H1 (cell line): ENCODE data around the gene MRC2. TPM values are rescaled to one million over a fixed set of nuclear protein-coding genes. Genes with fewer than 3 reads are reported as not detected.

ENCODE experiments used
- CTCF ChIA-PET: fragments of 300-600 bp; sonication (Branson Sonifier 250); formaldehyde crosslinking; loops from one replicate; lab custom pipeline; 2021; ENCODE audit not compliant: partially characterized antibody; lab: Charles Lee
- POLR2A ChIA-PET: fragments of 300-600 bp; sonication (Branson Sonifier 250); formaldehyde crosslinking; loops from one replicate; lab custom pipeline; 2021; ENCODE audit warnings: inconsistent platforms; ENCODE audit not compliant: partially characterized antibody; lab: Charles Lee
- DNase-seq, 2 experiments: peaks; one replicate each; pipeline versions ENCODE4 v3.0.0 to v3.0.0-alpha.2; 2010 to 2022; ENCODE audit warnings: low spot score in 2 of 2, low read depth in 1 of 2, mixed read lengths in 1 of 2
- FAIRE-seq: peaks from 2 replicates; lab custom pipeline; 2011; peaks lifted over from hg19 to GRCh38; lab: Jason Lieb, UNC
- H2AFZ ChIP-seq: 2 replicates; pipeline ENCODE4 v1.8.1; 2012; ENCODE audit warnings: low read length, inconsistent platforms
- H2AK5ac ChIP-seq: 2 replicates; pipeline ENCODE4 v1.6.1; 2013; ENCODE audit warnings: low read depth, low read length
- H2BK120ac ChIP-seq: replicated peaks from 2 replicates; pipeline ENCODE3; 2013; ENCODE audit warnings: low read depth, low read length, inconsistent platforms
- H2BK12ac ChIP-seq: 2 replicates; pipeline ENCODE4 v1.6.1; 2013; ENCODE audit warnings: low read depth, low read length
- H2BK15ac ChIP-seq: 2 replicates; pipeline ENCODE4 v1.6.1; 2013; ENCODE audit warnings: low read length
- H2BK20ac ChIP-seq: 2 replicates; pipeline ENCODE4 v1.6.1; 2013; ENCODE audit warnings: low read length
- H2BK5ac ChIP-seq: 2 replicates; pipeline ENCODE4 v1.6.1; 2013; ENCODE audit warnings: low read depth, low read length
- H3K14ac ChIP-seq: 2 replicates; pipeline ENCODE4 v1.6.1; 2013; ENCODE audit warnings: inconsistent platforms; ENCODE audit not compliant: insufficient read length
- H3K18ac ChIP-seq: 2 replicates; pipeline ENCODE4 v1.6.1; 2013; ENCODE audit warnings: low read length; ENCODE audit errors: extremely low read depth
- H3K23ac ChIP-seq: 2 replicates; pipeline ENCODE4 v1.6.1; 2013; ENCODE audit warnings: inconsistent platforms; ENCODE audit not compliant: insufficient read length
- H3K23me2 ChIP-seq: 2 replicates; pipeline ENCODE4 v1.6.1; 2013; ENCODE audit warnings: low read depth, low read length
- H3K27ac ChIP-seq: 2 replicates; pipeline ENCODE4 v1.6.1; 2011; ENCODE audit warnings: low read depth, low read length, inconsistent platforms
- H3K27me3 ChIP-seq, 4 experiments: replicated peaks in 1 of 4; 1 replicate in 1 of 4; 2 replicates in 3 of 4; pipeline versions ENCODE4 v1.6.1 to v1.8.1; 2011 to 2013; ENCODE audit warnings: low read length in 3 of 4, mild to moderate bottlenecking in 3 of 4, inconsistent platforms in 2 of 4, mixed read lengths in 2 of 4, moderate library complexity in 1 of 4; ENCODE audit not compliant: control insufficient read depth in 3 of 4, insufficient read depth in 3 of 4; ENCODE audit errors: extremely low read depth in 1 of 4
- H3K36me3 ChIP-seq, 4 experiments: 2 replicates each; pipeline versions ENCODE4 v1.6.1 to v1.8.1; 2011 to 2013; ENCODE audit warnings: mild to moderate bottlenecking in 4 of 4, low read length in 3 of 4, moderate library complexity in 2 of 4, control low read depth in 1 of 4, inconsistent platforms in 1 of 4; ENCODE audit not compliant: insufficient read depth in 4 of 4, control insufficient read depth in 2 of 4
- H3K4ac ChIP-seq: replicated peaks from 2 replicates; pipeline ENCODE3; 2013; ENCODE audit warnings: low read length, low read depth, mixed read lengths, inconsistent platforms; ENCODE audit not compliant: insufficient read length
- H3K4me1 ChIP-seq, 4 experiments: replicated peaks in 1 of 4; 1 replicate in 1 of 4; 2 replicates in 3 of 4; pipeline versions ENCODE4 v1.6.1 to v1.8.1; 2011 to 2013; ENCODE audit warnings: low read length in 3 of 4, inconsistent platforms in 2 of 4, mixed read lengths in 1 of 4; ENCODE audit not compliant: insufficient read depth in 4 of 4, control insufficient read depth in 3 of 4
- H3K4me2 ChIP-seq, 2 experiments: 2 replicates each; pipeline versions ENCODE4 v1.6.1 to v1.8.1; 2011 to 2013; ENCODE audit warnings: low read depth in 2 of 2, low read length in 2 of 2, control low read depth in 1 of 2, inconsistent platforms in 1 of 2, mild to moderate bottlenecking in 1 of 2; ENCODE audit not compliant: insufficient read depth in 1 of 2
- H3K4me3 ChIP-seq, 4 experiments: fragments of 200-600, 300-600 bp in 1 of 4; sonication (generic), shearing (Covaris generic), sonication (Bioruptor Twin) in 1 of 4; 2 replicates each; pipeline versions ENCODE4 v1.5.1 to v1.8.1; 2011 to 2016; ENCODE audit warnings: low read length in 4 of 4, low read depth in 3 of 4, control low read depth in 2 of 4, inconsistent platforms in 2 of 4, mild to moderate bottlenecking in 2 of 4, mixed read lengths in 1 of 4, moderate library complexity in 1 of 4; ENCODE audit not compliant: insufficient read depth in 2 of 4; ENCODE audit errors: extremely low read depth in 1 of 4
- H3K56ac ChIP-seq: replicated peaks from 2 replicates; pipeline ENCODE3; 2013; ENCODE audit warnings: low read depth, mild to moderate bottlenecking, mixed read lengths, low read length, inconsistent platforms; ENCODE audit not compliant: insufficient read length
- H3K79me1 ChIP-seq: 2 replicates; pipeline ENCODE4 v1.6.1; 2013; ENCODE audit warnings: low read depth, low read length, control low read depth
- H3K79me2 ChIP-seq, 2 experiments: 2 replicates each; pipeline versions ENCODE4 v1.6.1 to v1.8.1; 2012 to 2013; ENCODE audit warnings: low read length in 2 of 2, mild to moderate bottlenecking in 2 of 2, inconsistent platforms in 1 of 2; ENCODE audit not compliant: insufficient read depth in 2 of 2, control insufficient read depth in 1 of 2
- H3K9ac ChIP-seq, 4 experiments: replicated peaks in 1 of 4; 1 replicate in 1 of 4; 2 replicates in 3 of 4; pipeline versions ENCODE4 v1.6.1 to v1.8.1; 2011 to 2013; ENCODE audit warnings: low read depth in 3 of 4, low read length in 3 of 4, control low read depth in 2 of 4, mild to moderate bottlenecking in 2 of 4, moderate library complexity in 2 of 4, inconsistent platforms in 1 of 4; ENCODE audit errors: extremely low read depth in 1 of 4
- H3K9me3 ChIP-seq, 2 experiments: 2 replicates each; pipeline versions ENCODE4 v1.6.1 to v1.8.1; 2012 to 2013; ENCODE audit warnings: mild to moderate bottlenecking in 2 of 2, moderate library complexity in 2 of 2, control low read depth in 1 of 2, inconsistent platforms in 1 of 2, low read depth in 1 of 2, low read length in 1 of 2, mixed read lengths in 1 of 2; ENCODE audit not compliant: insufficient read depth in 2 of 2
- H4K20me1 ChIP-seq, 2 experiments: replicated peaks in 1 of 2; 2 replicates each; pipeline versions ENCODE3 to v1.8.1; 2011 to 2013; ENCODE audit warnings: inconsistent platforms in 2 of 2, low read length in 2 of 2, mild to moderate bottlenecking in 1 of 2; ENCODE audit not compliant: insufficient read depth in 2 of 2, control insufficient read depth in 1 of 2
- H4K5ac ChIP-seq: 2 replicates; pipeline ENCODE4 v1.6.1; 2013; ENCODE audit warnings: low read length, low read depth, mixed read lengths, inconsistent platforms; ENCODE audit not compliant: insufficient read length
- H4K8ac ChIP-seq: 2 replicates; pipeline ENCODE4 v1.8.0; 2013; ENCODE audit warnings: mild to moderate bottlenecking, moderate library complexity, low read length, inconsistent platforms; ENCODE audit not compliant: insufficient read depth; ENCODE audit errors: extremely low read depth
- H4K91ac ChIP-seq: replicated peaks from 2 replicates; pipeline ENCODE3; 2013; ENCODE audit warnings: low read length, mixed read lengths, inconsistent platforms; ENCODE audit not compliant: insufficient read length
- HDAC6 ChIP-seq: IDR thresholded peaks from one replicate; pipeline ENCODE4 v1.7.1; 2012; ENCODE audit warnings: low read depth, mild to moderate bottlenecking, inconsistent platforms, low read length, moderate library complexity
- NANOG ChIP-seq: IDR thresholded peaks from 2 replicates; pipeline ENCODE4 v1.6.1; 2011; ENCODE audit warnings: low read length, low read depth, mild to moderate bottlenecking, inconsistent platforms; ENCODE audit not compliant: insufficient read depth, poor library complexity, severe bottlenecking
- POLR2A ChIP-seq, 2 experiments: IDR thresholded peaks; 1 replicate in 1 of 2; 2 replicates in 1 of 2; pipeline ENCODE4 v1.6.1; 2011; ENCODE audit warnings: low read depth in 2 of 2, low read length in 2 of 2, mild to moderate bottlenecking in 2 of 2; ENCODE audit errors: control extremely low read depth in 1 of 2
- RXRA ChIP-seq: IDR thresholded peaks from 2 replicates; pipeline ENCODE4 v1.6.1; 2011; ENCODE audit warnings: low read depth, mild to moderate bottlenecking, low read length, moderate library complexity; ENCODE audit not compliant: insufficient read depth
- SIRT6 ChIP-seq: IDR thresholded peaks from one replicate; pipeline ENCODE4 v1.7.1; 2012; ENCODE audit warnings: low read length, inconsistent platforms
- SP2 ChIP-seq: IDR thresholded peaks from 2 replicates; pipeline ENCODE4 v1.6.1; 2012; ENCODE audit warnings: mild to moderate bottlenecking, low read length, inconsistent platforms
- TCF12 ChIP-seq: IDR thresholded peaks from 2 replicates; pipeline ENCODE4 v1.6.1; 2011; ENCODE audit warnings: low read depth, mild to moderate bottlenecking, low read length
- TEAD4 ChIP-seq: IDR thresholded peaks from 2 replicates; pipeline ENCODE4 v1.6.1; 2012; ENCODE audit warnings: low read depth, low read length, inconsistent platforms, mixed read lengths
- WGBS, 2 experiments: shearing (Covaris generic) in 1 of 2; methylation state at CpG; one replicate each; pipeline versions ENCODE4 v1.1.6 to v1.1.7; 2013 to 2015; ENCODE audit warnings: low lambda C conversion rate in 2 of 2, mixed read lengths in 2 of 2, inconsistent platforms in 1 of 2, low coverage in 1 of 2, missing lambda C conversion rate in 1 of 2; ENCODE audit not compliant: insufficient replicate concordance in 2 of 2, insufficient coverage in 1 of 2, insufficient read length in 1 of 2; ENCODE audit errors: extremely low coverage in 1 of 2, missing lambda C conversion rate in 1 of 2; 5-methylcytosine and 5-hydroxymethylcytosine counted together
- polyA plus RNA-seq, 7 experiments: library from polyadenylated mRNA; depleted of rRNA in 3 of 7; stranded (reverse) in 5 of 7; unstranded in 2 of 7; fragments of >200 nt in 5 of 7; fragments of 200-250 nt in 2 of 7; gene quantifications; 1 replicate in 5 of 7; 2 replicates in 1 of 7; 4 replicates in 1 of 7; pipeline versions ENCODE4 v1.2.1 to v1.2.3, GENCODE V29; 2011 to 2013; ENCODE audit warnings: missing spikeins in 2 of 7, mixed read lengths in 2 of 7
- total RNA-seq: library from RNA; stranded (reverse); fragmentation: NEBNext Ultra II Directional; extraction: Animal tissue kit (Norgen Biotek cat#: 25700); gene quantifications from 2 replicates; pipeline ENCODE4 v1.2.1, GENCODE V29; 2021

Gene MRC2
- total and polyA plus RNA-seq, 2 of the 8 experiments (the other 6 are each of a cell fraction or from before 2014, with no cell fraction given) = 7.0 to 24.2 TPM

GRCh38 chr17:62631936-62632924 is 4.8 kb downstream of the MRC2 start:
- Histone ChIP-seq H3K4me2 (no peak overlapping the region), H3K27ac (0 out of 2 replicates have a peak overlapping the region, but pooled peaks have one; percentile 9)
- POLR2A ChIA-PET = interaction anchor here (1.4 to 1.7 kb wide), 3 partner anchors 10 to 16 kb away, joined by 3 to 5 read pairs (median 4); no protein-coding TSS in a partner anchor
- TF ChIP-seq HDAC6 (no peak), TCF12 (no peak), TEAD4 (no peak), NANOG (no peak), POLR2A (IDR thresholded peaks at IDR 0.05; ENCODE audit: control extremely low read depth in 1 of 2, low read depth in 2 of 2, low read length in 2 of 2) (no peak), SIRT6 (no peak), RXRA (no peak), SP2 (no peak)

More at GRCh38 chr17:62631936-62632924, 4.8 kb downstream of the MRC2 start:
- peak overlapping the region; percentile 61; the same call in 1 of the 2 replicates for H2BK15ac ChIP-seq
- peaks cover 0 to 26% (median 20%) of the 10 kb centered on the region in 4 experiments; a peak in 6 of 7 replicates for H3K4me1 ChIP-seq
- H3K36me3 ChIP-seq = no peaks in the 10 kb centered on the region
- H3K9ac ChIP-seq = no peak overlapping the region
- H4K20me1 ChIP-seq = no peaks in the 10 kb centered on the region
- H3K14ac ChIP-seq = no peak overlapping the region
- DNase-seq (no peak), FAIRE-seq (no peak)
- H3K56ac ChIP-seq = no peak overlapping the region
- peak overlapping the region; percentile 43; the same call in 1 of the 2 replicates for H2BK20ac ChIP-seq
- H2BK12ac ChIP-seq = peak overlapping the region; percentile 75; the same call in 1 of the 2 replicates
- H4K91ac ChIP-seq = peak overlapping the region; percentile 1
- WGBS, 2 experiments = 84% methylated on average over 26 of the region's 27 CpGs; no CpG with 5 or more reads in 1 of the 2 experiments
- H3K9me3 ChIP-seq = no peaks in the 10 kb centered on the region
- no peak overlapping the region for H3K4me3 ChIP-seq
- peak overlapping the region; percentile 60 for H3K18ac ChIP-seq
- no peak overlapping the region for H2AFZ ChIP-seq
- CTCF ChIA-PET = interaction anchor here (0.6 to 1.3 kb wide), 2 partner anchors 22 to 1397 kb away, joined by 3 to 4 read pairs; no protein-coding TSS in a partner anchor
- H2AK5ac ChIP-seq = peak overlapping the region; percentile 91
- no peak overlapping the region for H3K4ac ChIP-seq
- peaks cover 7% of the 10 kb centered on the region for H3K79me1 ChIP-seq
- peak overlapping the region; percentile 87; the same call in 1 of the 2 replicates for H4K8ac ChIP-seq
- H3K27me3 ChIP-seq = peaks cover 0 to 2% (median 0%) of the 10 kb centered on the region in 4 experiments; a peak in 1 of 7 replicates
- no peak overlapping the region for H4K5ac ChIP-seq
- H3K23me2 ChIP-seq = peaks cover 10% of the 10 kb centered on the region; the same call in 1 of the 2 replicates
- H3K79me2 ChIP-seq = peaks cover 0 to 21% of the 10 kb centered on the region in 2 experiments; a peak in 1 of 4 replicates
- peak overlapping the region; percentile 87 for H2BK5ac ChIP-seq
- no peak overlapping the region for H2BK120ac ChIP-seq
- H3K23ac ChIP-seq = no peak overlapping the region
